HCT116 (cell line): ENCODE results near the gene ANKRD10. TPM values are rescaled to one million over a fixed set of nuclear protein-coding genes. Genes with fewer than 3 reads are reported as not detected.

Source experiments
- ATAC-seq: fragments of 200-7000 bp; cut with Tn5 transposase; 2 replicates; pipeline ENCODE4 v1.9.1; 2020; ENCODE audit warnings: mild to moderate bottlenecking, moderate library complexity
- BruUV-seq: library from RNA; stranded (reverse); fragments of 400-500 nt; replicated peaks from 2 replicates; lab custom pipeline; 2021; lab: Mats Ljungman, UMichigan
- CTCF ChIA-PET: fragments of 300-600 bp; sonication (Branson Sonifier 250); formaldehyde crosslinking; loops from one replicate; lab custom pipeline; 2021; ENCODE audit warnings: antibody characterized with exemption; lab: Charles Lee
- POLR2A ChIA-PET: fragments of 300-600, 350-600 bp; sonication (Branson Sonifier 250); formaldehyde crosslinking; loops from one replicate; lab custom pipeline; 2021; ENCODE audit warnings: antibody characterized with exemption; lab: Charles Lee
- RAD21 ChIA-PET, 2 experiments: fragments of 300-600 bp; sonication (Branson Sonifier 250); formaldehyde crosslinking; loops; one replicate each; lab custom pipeline; 2023; ENCODE audit warnings: low total read pairs in 2 of 2; ENCODE audit not compliant: uncharacterized antibody in 2 of 2, unreplicated experiment in 2 of 2, low non-redundant PET in 1 of 2; lab: Charles Lee
- DNase-seq: peaks from one replicate; pipeline ENCODE4 v3.0.0-alpha.2; 2010; ENCODE audit warnings: low read depth, low spot score
- H2AFZ ChIP-seq: fragments of 200-600 bp; shearing (Covaris generic), sonication (generic); 2 replicates; pipeline ENCODE4 v1.6.1; 2017; ENCODE audit warnings: low read depth, mixed run types, mixed read lengths, antibody characterized with exemption, low read length; ENCODE audit not compliant: poor library complexity, severe bottlenecking
- H3K27ac ChIP-seq: 2 replicates; pipeline ENCODE4 v1.5.1; 2012; ENCODE audit warnings: low read depth, low read length
- H3K27me3 ChIP-seq: fragments of 200-600 bp; sonication (generic); 2 replicates; pipeline ENCODE4 v1.6.1; 2016; ENCODE audit warnings: mixed run types, low read length, mixed read lengths; ENCODE audit not compliant: insufficient read depth
- H3K36me3 ChIP-seq, 2 experiments: fragments of 200-500 bp in 1 of 2; fragments of 200-600 bp in 1 of 2; sonication (Bioruptor generic) in 1 of 2; sonication (generic) in 1 of 2; 2 replicates each; pipeline versions ENCODE4 v1.5.1 to v1.6.1; 2014 to 2016; ENCODE audit warnings: low read length in 2 of 2, inconsistent platforms in 1 of 2, mixed read lengths in 1 of 2, mixed run types in 1 of 2; ENCODE audit not compliant: insufficient read depth in 2 of 2, control insufficient read depth in 1 of 2
- H3K4me1 ChIP-seq, 2 experiments: fragments of 200-600 bp in 1 of 2; sonication (generic) in 1 of 2; 2 replicates each; pipeline versions ENCODE4 v1.5.1 to v1.6.1; 2012 to 2017; ENCODE audit warnings: low read length in 2 of 2, inconsistent platforms in 1 of 2, mild to moderate bottlenecking in 1 of 2, mixed read lengths in 1 of 2, mixed run types in 1 of 2, moderate library complexity in 1 of 2; ENCODE audit not compliant: insufficient read depth in 2 of 2, control insufficient read depth in 1 of 2
- H3K4me2 ChIP-seq: fragments of 200-600 bp; sonication (generic); 2 replicates; pipeline ENCODE4 v1.6.1; 2017; ENCODE audit warnings: mixed run types, low read length, mixed read lengths
- H3K4me3 ChIP-seq, 2 experiments: fragments of 200-600 bp in 1 of 2; sonication (generic) in 1 of 2; replicated peaks in 1 of 2; 2 replicates each; pipeline ENCODE4 v1.5.1; 2011 to 2016; ENCODE audit warnings: low read length in 2 of 2, control low read depth in 1 of 2, low read depth in 1 of 2, mild to moderate bottlenecking in 1 of 2, mixed read lengths in 1 of 2, mixed run types in 1 of 2
- H3K79me2 ChIP-seq: fragments of 200-600 bp; sonication (generic); 2 replicates; pipeline ENCODE4 v1.6.1; 2017; ENCODE audit warnings: mild to moderate bottlenecking, mixed run types, low read length, moderate library complexity, mixed read lengths; ENCODE audit not compliant: insufficient read depth
- H3K9ac ChIP-seq: fragments of 200-600 bp; sonication (generic); 2 replicates; pipeline ENCODE4 v1.6.1; 2016; ENCODE audit warnings: low read length, mixed read lengths
- H3K9me2 ChIP-seq: fragments of 200-600 bp; sonication (generic), shearing (Covaris generic); 2 replicates; pipeline ENCODE4 v1.6.1; 2017; ENCODE audit warnings: mixed run types, mild to moderate bottlenecking, moderate library complexity; ENCODE audit not compliant: insufficient read depth
- H3K9me3 ChIP-seq, 2 experiments: fragments of 200-500 bp in 1 of 2; fragments of 200-600 bp in 1 of 2; sonication (Bioruptor generic) in 1 of 2; sonication (generic) in 1 of 2; 2 replicates each; pipeline ENCODE4 v1.6.1; 2014 to 2017; ENCODE audit warnings: low read length in 2 of 2, mixed read lengths in 2 of 2, inconsistent platforms in 1 of 2, low read depth in 1 of 2, mild to moderate bottlenecking in 1 of 2, mixed run types in 1 of 2, moderate library complexity in 1 of 2; ENCODE audit not compliant: control insufficient read depth in 1 of 2, insufficient read depth in 1 of 2
- H4K20me1 ChIP-seq: fragments of 200-600 bp; sonication (generic), shearing (Covaris generic); 2 replicates; pipeline ENCODE4 v1.6.1; 2017; ENCODE audit warnings: mixed run types, mild to moderate bottlenecking, moderate library complexity; ENCODE audit not compliant: insufficient read depth
- CBX3 ChIP-seq: IDR thresholded peaks from 2 replicates; pipeline ENCODE4 v1.6.1; 2012; ENCODE audit warnings: low read depth
- CEBPB ChIP-seq: IDR thresholded peaks from 2 replicates; pipeline ENCODE4 v1.6.1; 2012; ENCODE audit warnings: low read depth
- EGR1 ChIP-seq: IDR thresholded peaks from 2 replicates; pipeline ENCODE4 v1.6.1; 2012; ENCODE audit warnings: low read depth
- ELF1 ChIP-seq: IDR thresholded peaks from 2 replicates; pipeline ENCODE4 v1.6.1; 2012; ENCODE audit warnings: low read depth, borderline replicate concordance
- EZH2 ChIP-seq: fragments of 200-600 bp; sonication (generic); IDR thresholded peaks from 2 replicates; pipeline ENCODE4 v1.6.1; 2017; ENCODE audit warnings: antibody characterized with exemption, mixed run types
- EZH2phosphoT487 ChIP-seq: fragments of 200-600 bp; IDR thresholded peaks from 2 replicates; pipeline ENCODE4 v1.6.1; 2018; ENCODE audit warnings: antibody characterized with exemption, borderline replicate concordance
- POLR2A ChIP-seq: IDR thresholded peaks from 2 replicates; pipeline ENCODE4 v1.7.0; 2011; ENCODE audit warnings: borderline replicate concordance; ENCODE audit not compliant: insufficient read depth, insufficient read length; ENCODE audit errors: extremely low read depth
- RAD21 ChIP-seq: IDR thresholded peaks from 2 replicates; pipeline ENCODE4 v1.6.1; 2012; ENCODE audit warnings: low read depth, mild to moderate bottlenecking
- SRF ChIP-seq: IDR thresholded peaks from 2 replicates; pipeline ENCODE4 v1.6.1; 2012; ENCODE audit warnings: low read depth
- ZNF274 ChIP-seq: fragments of 200-500 bp; sonication (Bioruptor generic); IDR thresholded peaks from 2 replicates; pipeline ENCODE4 v1.6.1; 2014; ENCODE audit warnings: mild to moderate bottlenecking, low read depth, low read length, inconsistent platforms
- intact Hi-C: fragments of 100-400 bp; cut with micrococcal nuclease; formaldehyde crosslinking; loops from 2 replicates; pipeline ENCODE4 v1.10.0; 2022
- total RNA-seq: library from RNA; stranded (reverse); gene quantifications from one replicate; pipeline ENCODE4 v1.2.1, GENCODE V29; 2021; ENCODE audit not compliant: unreplicated experiment
- TF ChIP-seq, protein P1 (sequence below): IDR thresholded peaks from 2 replicates; pipeline ENCODE4 v1.6.1; 2012
- TF ChIP-seq, protein P2 (sequence below): IDR thresholded peaks from 2 replicates; pipeline ENCODE4 v1.6.1; 2012
- TF ChIP-seq, protein P3 (sequence below): IDR thresholded peaks from 2 replicates; pipeline ENCODE4 v1.6.1; 2011; ENCODE audit warnings: mild to moderate bottlenecking, low read length, moderate library complexity; ENCODE audit not compliant: insufficient replicate concordance; ENCODE audit errors: extremely low read depth

The ANKRD10 gene
- total RNA-seq, 1 experiment from 2014 or later = 173 TPM

DNA sequence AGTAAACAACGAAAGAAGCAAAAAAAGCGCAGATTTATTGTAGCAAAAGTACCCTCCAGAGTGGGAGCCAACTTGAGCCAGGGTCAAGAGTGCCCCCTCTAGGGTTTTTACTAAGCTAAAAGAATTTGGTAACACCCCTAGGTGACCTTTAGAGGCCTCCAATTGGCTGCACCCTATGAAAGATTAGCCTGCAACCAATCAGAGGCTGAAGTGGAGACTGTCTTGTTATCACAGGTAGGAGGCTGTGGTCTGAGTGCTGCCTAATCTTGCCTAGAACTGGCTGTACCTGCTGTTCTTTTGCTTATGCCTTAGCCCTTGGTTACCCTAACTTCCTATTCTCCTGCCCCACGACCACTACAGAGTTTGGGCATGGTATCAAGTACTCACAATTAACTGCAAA lies 38.3 kb downstream of the ANKRD10 start:
- no peaks in the 10 kb centered on the region for H3K9me2 ChIP-seq
- ChIA-PET CTCF (no interaction called here), POLR2A (interaction anchor here (0.6 to 1.1 kb wide), 2 partner anchors 8 to 161 kb away, joined by 3 to 4 read pairs; no protein-coding TSS in a partner anchor), RAD21 (interaction anchor here in 1 of 2 experiments (0.6 kb wide), 1 partner anchor 1633 kb away, joined by 3 read pairs; no protein-coding TSS in a partner anchor)
- no peak overlapping the region for H3K27ac ChIP-seq
- no peak overlapping the region for H2AFZ ChIP-seq
- no peak overlapping the region for H3K9ac ChIP-seq
- ATAC-seq (peak; percentile 52), DNase-seq (no peak)
- no peaks in the 10 kb centered on the region for H3K27me3 ChIP-seq
- TF ChIP-seq EZH2 (no peak), SRF (no peak), CEBPB (no peak), ZNF274 (no peak), POLR2A (no peak), CBX3 (no peak), RAD21 (no peak), EZH2phosphoT487 (no peak), ELF1 (no peak), EGR1 (no peak)
- TF ChIP-seq, protein P1, sequence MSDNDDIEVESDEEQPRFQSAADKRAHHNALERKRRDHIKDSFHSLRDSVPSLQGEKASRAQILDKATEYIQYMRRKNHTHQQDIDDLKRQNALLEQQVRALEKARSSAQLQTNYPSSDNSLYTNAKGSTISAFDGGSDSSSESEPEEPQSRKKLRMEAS = no peak
- TF ChIP-seq, protein P2, sequence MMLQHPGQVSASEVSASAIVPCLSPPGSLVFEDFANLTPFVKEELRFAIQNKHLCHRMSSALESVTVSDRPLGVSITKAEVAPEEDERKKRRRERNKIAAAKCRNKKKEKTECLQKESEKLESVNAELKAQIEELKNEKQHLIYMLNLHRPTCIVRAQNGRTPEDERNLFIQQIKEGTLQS = no peak
- TF ChIP-seq, protein P3, sequence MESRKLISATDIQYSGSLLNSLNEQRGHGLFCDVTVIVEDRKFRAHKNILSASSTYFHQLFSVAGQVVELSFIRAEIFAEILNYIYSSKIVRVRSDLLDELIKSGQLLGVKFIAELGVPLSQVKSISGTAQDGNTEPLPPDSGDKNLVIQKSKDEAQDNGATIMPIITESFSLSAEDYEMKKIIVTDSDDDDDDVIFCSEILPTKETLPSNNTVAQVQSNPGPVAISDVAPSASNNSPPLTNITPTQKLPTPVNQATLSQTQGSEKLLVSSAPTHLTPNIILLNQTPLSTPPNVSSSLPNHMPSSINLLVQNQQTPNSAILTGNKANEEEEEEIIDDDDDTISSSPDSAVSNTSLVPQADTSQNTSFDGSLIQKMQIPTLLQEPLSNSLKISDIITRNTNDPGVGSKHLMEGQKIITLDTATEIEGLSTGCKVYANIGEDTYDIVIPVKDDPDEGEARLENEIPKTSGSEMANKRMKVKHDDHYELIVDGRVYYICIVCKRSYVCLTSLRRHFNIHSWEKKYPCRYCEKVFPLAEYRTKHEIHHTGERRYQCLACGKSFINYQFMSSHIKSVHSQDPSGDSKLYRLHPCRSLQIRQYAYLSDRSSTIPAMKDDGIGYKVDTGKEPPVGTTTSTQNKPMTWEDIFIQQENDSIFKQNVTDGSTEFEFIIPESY = no peak
- no peaks in the 10 kb centered on the region for H3K9me3 ChIP-seq
- BruUV-seq = no TSS peak
- H3K4me2 ChIP-seq = no peak overlapping the region
- H3K36me3 ChIP-seq = no peaks in the 10 kb centered on the region
- H3K4me1 ChIP-seq = peaks cover 6 to 30% of the 10 kb centered on the region in 2 experiments; a peak in 3 of 4 replicates
- H3K4me3 ChIP-seq = no peak overlapping the region
- H4K20me1 ChIP-seq = no peaks in the 10 kb centered on the region
- intact Hi-C loops = no loop called here
- no peaks in the 10 kb centered on the region for H3K79me2 ChIP-seq
